GM12878 (cell line): Measurements from ENCODE around the gene PTPRM. TPM values are rescaled to one million over a fixed set of nuclear protein-coding genes. Genes with fewer than 3 reads are reported as not detected.

ENCODE experiments used
- ATAC-seq: fragments of 200-7000 bp; cut with Tn5 transposase; 3 replicates; pipeline ENCODE4 v1.9.1; 2020; ENCODE audit warnings: mild to moderate bottlenecking, moderate library complexity
- BruUV-seq: library from RNA; stranded (reverse); fragments of 400-500 nt; replicated peaks from 2 replicates; lab custom pipeline; 2021; lab: Mats Ljungman, UMichigan
- CTCF ChIA-PET: fragments of 300-600 bp; sonication (Branson Sonifier 250); formaldehyde crosslinking; extraction: SDS; loops from one replicate; lab custom pipeline; 2021; ENCODE audit warnings: inconsistent platforms; lab: Yijun Ruan, JAX
- POLR2A ChIA-PET: fragments of 350-600 bp; formaldehyde crosslinking; extraction: SDS; loops from one replicate; lab custom pipeline; 2021; ENCODE audit warnings: inconsistent platforms; lab: Charles Lee
- RAD21 ChIA-PET: fragments of 300-600 bp; sonication (Branson Sonifier 250); formaldehyde crosslinking; loops from one replicate; lab custom pipeline; 2023; ENCODE audit warnings: antibody characterized with exemption; ENCODE audit not compliant: unreplicated experiment; lab: Charles Lee
- SMC1A ChIA-PET: fragments of 300-600 bp; sonication (Branson Sonifier 250); formaldehyde crosslinking; loops from one replicate; lab custom pipeline; 2023; ENCODE audit not compliant: unreplicated experiment, uncharacterized antibody; lab: Charles Lee
- DNase-seq: peaks from one replicate; pipeline ENCODE4 v3.0.0-alpha.2; 2011; ENCODE audit warnings: low read depth, low spot score
- FAIRE-seq: peaks from 3 replicates; lab custom pipeline; 2011; peaks lifted over from hg19 to GRCh38; lab: Jason Lieb, UNC
- H2AFZ ChIP-seq: 2 replicates; pipeline ENCODE4 v1.6.0; 2011; ENCODE audit warnings: low read depth, low read length, control low read depth; ENCODE audit not compliant: control insufficient read depth
- H3K27ac ChIP-seq: 2 replicates; pipeline ENCODE4 v1.5.1; 2011; ENCODE audit warnings: control low read depth; ENCODE audit not compliant: control insufficient read depth, insufficient read depth
- H3K27me3 ChIP-seq, 2 experiments: replicated peaks in 1 of 2; 2 replicates each; pipeline versions ENCODE4 v1.6.0 to v1.6.1; 2011; ENCODE audit warnings: low read length in 1 of 2; ENCODE audit not compliant: control insufficient read depth in 2 of 2, insufficient read depth in 2 of 2
- H3K36me3 ChIP-seq, 2 experiments: 2 replicates each; pipeline ENCODE4 v1.5.1; 2011; ENCODE audit warnings: low read length in 1 of 2; ENCODE audit not compliant: control insufficient read depth in 2 of 2, insufficient read depth in 2 of 2
- H3K4me1 ChIP-seq: 2 replicates; pipeline ENCODE4 v1.6.1; 2011; ENCODE audit warnings: mild to moderate bottlenecking, low read length, moderate library complexity, mixed read lengths; ENCODE audit not compliant: control insufficient read depth, insufficient read depth
- H3K4me2 ChIP-seq: 2 replicates; pipeline ENCODE4 v1.6.0; 2011; ENCODE audit warnings: control low read depth; ENCODE audit not compliant: control insufficient read depth, insufficient read depth
- H3K4me3 ChIP-seq: fragments of 200-600 bp; sonication (generic); 2 replicates; pipeline ENCODE4 v1.5.1; 2016
- H3K79me2 ChIP-seq: 2 replicates; pipeline ENCODE4 v1.6.0; 2011; ENCODE audit warnings: low read length; ENCODE audit not compliant: control insufficient read depth, insufficient read depth
- H3K9ac ChIP-seq: 2 replicates; pipeline ENCODE4 v1.8.0; 2011; ENCODE audit warnings: low read length, control low read depth, mixed read lengths; ENCODE audit not compliant: control insufficient read depth, insufficient read depth
- H3K9me3 ChIP-seq: replicated peaks from 3 replicates; pipeline ENCODE4 v1.5.1; 2011; ENCODE audit warnings: mild to moderate bottlenecking, low read length; ENCODE audit not compliant: control insufficient read depth, insufficient read depth
- H4K20me1 ChIP-seq: 2 replicates; pipeline ENCODE4 v1.6.0; 2011; ENCODE audit not compliant: control insufficient read depth, insufficient read depth
- ASH2L ChIP-seq: fragments of 300-600, 200-600 bp; sonication (generic); IDR thresholded peaks from 2 replicates; pipeline ENCODE4 v1.6.1; 2017; ENCODE audit warnings: low read depth, mild to moderate bottlenecking, borderline replicate concordance
- BMI1 ChIP-seq: fragments of 450-650 bp; IDR thresholded peaks from 2 replicates; pipeline ENCODE4 v1.6.1; 2016; ENCODE audit warnings: mild to moderate bottlenecking, moderate library complexity, borderline replicate concordance
- RCOR1 ChIP-seq: conservative IDR thresholded peaks from 2 replicates; pipeline ENCODE4 v1.6.1; 2012; ENCODE audit warnings: low read depth, low read length, improper control_type of control experiment
- SP1 ChIP-seq: IDR thresholded peaks from one replicate; pipeline ENCODE4 v1.6.1; 2011; ENCODE audit warnings: low read depth, low read length
- TCF3 ChIP-seq: IDR thresholded peaks from 2 replicates; pipeline ENCODE4 v1.6.1; 2012; ENCODE audit warnings: low read depth, mild to moderate bottlenecking, low read length, borderline replicate concordance; ENCODE audit not compliant: insufficient read depth
- ZBTB4 ChIP-seq: fragments of 450-650 bp; formaldehyde crosslinking; IDR thresholded peaks from 2 replicates; pipeline ENCODE4 v1.4.0; 2022; ENCODE audit warnings: mild to moderate bottlenecking, moderate library complexity
- WGBS: methylation state at CpG from one replicate; pipeline ENCODE4 v1.1.6; 2016; ENCODE audit warnings: low lambda C conversion rate; ENCODE audit not compliant: insufficient replicate concordance, insufficient coverage; ENCODE audit errors: missing lambda C conversion rate; 5-methylcytosine and 5-hydroxymethylcytosine counted together
- in situ Hi-C: fragments of 300-500 bp; cut with MboI; formaldehyde crosslinking; loops from 9 replicates; pipeline ENCODE4 v1.14.3; 2018; ENCODE audit warnings: mixed read lengths
- intact Hi-C: fragments of 100-400 bp; cut with micrococcal nuclease; formaldehyde crosslinking; loops from one replicate; pipeline ENCODE4 v1.14.2; 2022; ENCODE audit not compliant: unreplicated experiment
- polyA plus RNA-seq, 11 experiments: library from polyadenylated mRNA; depleted of rRNA in 4 of 11; unstranded in 6 of 11; stranded (reverse) in 5 of 11; fragments of >200 nt; fragmentation: Nextera tagmentation in 4 of 11; fragmentation: Illumina TruSeq in 1 of 11; extraction: Ambion mirVana in 4 of 11; extraction: Trizol in 1 of 11; gene quantifications; 1 replicate in 1 of 11; 2 replicates in 10 of 11; pipeline versions ENCODE4 v1.2.1 to v1.2.3, GENCODE V29; 2011 to 2016; ENCODE audit warnings: inconsistent platforms in 2 of 11, missing spikeins in 2 of 11, low read depth in 1 of 11
- total RNA-seq, 4 experiments: library from RNA; depleted of rRNA in 3 of 4; stranded (reverse); fragments of >200 nt in 3 of 4; fragmentation: Illumina TruSeq in 1 of 4; extraction: Trizol in 1 of 4; gene quantifications; 2 replicates each; pipeline versions ENCODE4 v1.2.1 to v1.2.3, GENCODE V29; 2013 to 2021
- TF ChIP-seq, protein P1 (sequence below): fragments of 450-650 bp; IDR thresholded peaks from 2 replicates; pipeline ENCODE4 v1.6.1; 2016; ENCODE audit warnings: mild to moderate bottlenecking

Gene PTPRM
- total and polyA plus RNA-seq, 10 of the 15 experiments (the other 5 are each of a cell fraction or from before 2014, with no cell fraction given): 0.07 to 22.6 (median 0.60) TPM

- TF ChIP-seq, protein P1, sequence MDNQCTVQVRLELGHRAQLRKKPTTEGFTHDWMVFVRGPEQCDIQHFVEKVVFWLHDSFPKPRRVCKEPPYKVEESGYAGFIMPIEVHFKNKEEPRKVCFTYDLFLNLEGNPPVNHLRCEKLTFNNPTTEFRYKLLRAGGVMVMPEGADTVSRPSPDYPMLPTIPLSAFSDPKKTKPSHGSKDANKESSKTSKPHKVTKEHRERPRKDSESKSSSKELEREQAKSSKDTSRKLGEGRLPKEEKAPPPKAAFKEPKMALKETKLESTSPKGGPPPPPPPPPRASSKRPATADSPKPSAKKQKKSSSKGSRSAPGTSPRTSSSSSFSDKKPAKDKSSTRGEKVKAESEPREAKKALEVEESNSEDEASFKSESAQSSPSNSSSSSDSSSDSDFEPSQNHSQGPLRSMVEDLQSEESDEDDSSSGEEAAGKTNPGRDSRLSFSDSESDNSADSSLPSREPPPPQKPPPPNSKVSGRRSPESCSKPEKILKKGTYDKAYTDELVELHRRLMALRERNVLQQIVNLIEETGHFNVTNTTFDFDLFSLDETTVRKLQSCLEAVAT: no peak
- no peak for TF ChIP-seq RCOR1
- no peak for TF ChIP-seq TCF3
- no peak for TF ChIP-seq SP1
- TF ChIP-seq BMI1: no peak
Measured at GRCh38 chr18:8400825-8401224, 833.7 kb downstream of the PTPRM start (continued).

DNA sequence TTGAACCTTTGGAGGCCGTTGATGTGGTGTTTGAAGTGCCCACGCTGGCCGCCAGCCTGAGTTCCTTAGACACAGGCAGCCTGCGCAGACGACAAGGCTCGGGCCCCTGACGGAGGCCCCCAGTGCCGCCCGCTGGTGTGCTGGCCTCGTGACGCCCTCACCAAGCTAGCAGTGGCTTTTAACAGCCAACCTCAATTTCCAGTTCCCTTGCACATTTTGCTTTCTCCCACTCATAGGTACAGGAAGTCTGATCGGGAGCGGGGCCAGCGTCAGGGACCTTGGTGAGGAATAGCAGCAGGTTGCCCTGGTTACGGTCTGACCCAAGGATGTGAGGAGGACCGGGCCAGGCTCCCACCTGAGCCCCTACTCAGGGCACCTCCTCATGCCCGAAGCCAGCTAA lies 834.5 kb downstream of the PTPRM start:
- WGBS: 28% methylated on average over 17 of the region's 17 CpGs
- ChIA-PET POLR2A (no interaction called here), SMC1A (no interaction called here), RAD21 (no interaction called here), CTCF (no interaction called here)
- H3K9me3 ChIP-seq: no peaks in the 10 kb centered on the region
- H3K9ac ChIP-seq: no peak overlapping the region
- BruUV-seq: no TSS peak
- in situ Hi-C loops: no loop called here
- DNase-seq (no peak), FAIRE-seq (no peak), ATAC-seq (no peak)
- no peak overlapping the region for H3K4me3 ChIP-seq
- H3K27me3 ChIP-seq: no peaks in the 10 kb centered on the region; a peak in 1 of 4 replicates
- no peaks in the 10 kb centered on the region for H3K4me1 ChIP-seq
- H4K20me1 ChIP-seq: no peaks in the 10 kb centered on the region
- no peak overlapping the region for H3K27ac ChIP-seq
- no peaks in the 10 kb centered on the region for H3K36me3 ChIP-seq
- H3K79me2 ChIP-seq: no peaks in the 10 kb centered on the region
- TF ChIP-seq ASH2L: no peak
- no peak for TF ChIP-seq ZBTB4 (CRISPR knock-in tag)
- TF ChIP-seq, all 136 proteins: peak for 0
- intact Hi-C loops: no loop called here
- H2AFZ ChIP-seq: no peak overlapping the region
- H3K4me2 ChIP-seq: no peak overlapping the region
